ENCODE results near the gene BPIFB3. TPM values are rescaled to one million over a fixed set of nuclear protein-coding genes. Genes with fewer than 3 reads are reported as not detected.

Gene BPIFB3
- total RNA-seq, 2 donors from 2014 or later: not detected

- no peak overlapping the region for H3K27ac Mint-ChIP-seq
- H3K4me1 Mint-ChIP-seq (ENCODE audit: low read depth in 2 of 2): no peaks in the 10 kb centered on the region
- H3K27me3 Mint-ChIP-seq: no peaks in the 10 kb centered on the region
- H3K4me3 Mint-ChIP-seq: no peak overlapping the region
- H3K36me3 Mint-ChIP-seq: no peaks in the 10 kb centered on the region
- ATAC-seq (no peak), DNase-seq (ENCODE audit: low spot score) (no peak)
- H3K9me3 Mint-ChIP-seq: no peaks in the 10 kb centered on the region
Observed at GRCh38 chr20:33022289-33022688, 31.4 kb upstream of the BPIFB3 start.

- H3K4me1 Mint-ChIP-seq (ENCODE audit: low read depth in 2 of 2): no peaks in the 10 kb centered on the region
Observed at GRCh38 chr20:33022694-33023438, 30.8 kb upstream of the BPIFB3 start.

GRCh38 chr20:33023439-33024242 lies 30.1 kb upstream of the BPIFB3 start:
- Mint-ChIP-seq H3K9me3 (no peaks in the 10 kb centered on the region), H3K27ac (no peak overlapping the region), H3K4me1 (ENCODE audit: low read depth in 2 of 2) (no peaks in the 10 kb centered on the region), H3K36me3 (no peaks in the 10 kb centered on the region), H3K4me3 (no peak overlapping the region), H3K27me3 (no peaks in the 10 kb centered on the region)
- no peak for ATAC-seq
- DNase-seq (ENCODE audit: low spot score): no peak

More at GRCh38 chr20:33022694-33023438, 30.8 kb upstream of the BPIFB3 start:
- Mint-ChIP-seq H3K4me3 (no peak overlapping the region), H3K36me3 (no peaks in the 10 kb centered on the region), H3K27ac (no peak overlapping the region), H3K9me3 (no peaks in the 10 kb centered on the region), H3K27me3 (no peaks in the 10 kb centered on the region)
- DNase-seq (ENCODE audit: low spot score): no peak
- no peak for ATAC-seq

GRCh38 chr20:33024243-33024560 lies 29.5 kb upstream of the BPIFB3 start:
- H3K4me1 Mint-ChIP-seq (ENCODE audit: low read depth in 2 of 2): no peaks in the 10 kb centered on the region
- DNase-seq (ENCODE audit: low spot score) (no peak), ATAC-seq (no peak)
- H3K4me3 Mint-ChIP-seq: no peak overlapping the region
- no peak overlapping the region for H3K27ac Mint-ChIP-seq
- no peaks in the 10 kb centered on the region for H3K9me3 Mint-ChIP-seq
- H3K27me3 Mint-ChIP-seq: no peaks in the 10 kb centered on the region
- H3K36me3 Mint-ChIP-seq: no peaks in the 10 kb centered on the region

GRCh38 chr20:33024609-33025317 lies 28.9 kb upstream of the BPIFB3 start:
- H3K9me3 Mint-ChIP-seq: no peaks in the 10 kb centered on the region
- H3K36me3 Mint-ChIP-seq: no peaks in the 10 kb centered on the region
- H3K27me3 Mint-ChIP-seq: no peaks in the 10 kb centered on the region
- H3K4me3 Mint-ChIP-seq: no peak overlapping the region
- H3K27ac Mint-ChIP-seq: no peak overlapping the region
- ATAC-seq (no peak), DNase-seq (ENCODE audit: low spot score) (no peak)
- H3K4me1 Mint-ChIP-seq (ENCODE audit: low read depth in 2 of 2): no peaks in the 10 kb centered on the region

GRCh38 chr20:33025318-33025876 lies 28.3 kb upstream of the BPIFB3 start:
- no peak overlapping the region for H3K27ac Mint-ChIP-seq
- ATAC-seq (no peak), DNase-seq (ENCODE audit: low spot score) (no peak)
- no peak overlapping the region for H3K4me3 Mint-ChIP-seq
- no peaks in the 10 kb centered on the region for H3K36me3 Mint-ChIP-seq
- H3K9me3 Mint-ChIP-seq: no peaks in the 10 kb centered on the region
- no peaks in the 10 kb centered on the region for H3K27me3 Mint-ChIP-seq
- no peaks in the 10 kb centered on the region for H3K4me1 Mint-ChIP-seq (ENCODE audit: low read depth in 2 of 2)

- Mint-ChIP-seq H3K27me3 (no peaks in the 10 kb centered on the region), H3K4me1 (ENCODE audit: low read depth in 2 of 2) (no peaks in the 10 kb centered on the region), H3K36me3 (no peaks in the 10 kb centered on the region), H3K9me3 (no peaks in the 10 kb centered on the region), H3K4me3 (no peak overlapping the region), H3K27ac (no peak overlapping the region)
- DNase-seq (ENCODE audit: low spot score) (no peak), ATAC-seq (no peak)
Observed at GRCh38 chr20:33026072-33026778, 27.5 kb upstream of the BPIFB3 start.

- Mint-ChIP-seq H3K4me3 (no peak overlapping the region), H3K36me3 (no peaks in the 10 kb centered on the region), H3K27me3 (no peaks in the 10 kb centered on the region), H3K4me1 (ENCODE audit: low read depth in 2 of 2) (no peaks in the 10 kb centered on the region), H3K9me3 (no peaks in the 10 kb centered on the region), H3K27ac (no peak overlapping the region)
- DNase-seq (ENCODE audit: low spot score): no peak
- ATAC-seq: no peak
Observed at GRCh38 chr20:33026779-33027759, 26.6 kb upstream of the BPIFB3 start.

GRCh38 chr20:33027769-33028751 lies 25.6 kb upstream of the BPIFB3 start:
- Mint-ChIP-seq H3K36me3 (no peaks in the 10 kb centered on the region), H3K4me3 (no peak overlapping the region), H3K27ac (no peak overlapping the region), H3K9me3 (no peaks in the 10 kb centered on the region), H3K27me3 (no peaks in the 10 kb centered on the region), H3K4me1 (ENCODE audit: low read depth in 2 of 2) (no peaks in the 10 kb centered on the region)
- ATAC-seq (no peak), DNase-seq (ENCODE audit: low spot score) (no peak)

GRCh38 chr20:33028875-33029274 lies 24.8 kb upstream of the BPIFB3 start:
- ATAC-seq (no peak), DNase-seq (ENCODE audit: low spot score) (no peak)
- Mint-ChIP-seq H3K4me1 (ENCODE audit: low read depth in 2 of 2) (no peaks in the 10 kb centered on the region), H3K9me3 (no peaks in the 10 kb centered on the region), H3K36me3 (no peaks in the 10 kb centered on the region), H3K27me3 (no peaks in the 10 kb centered on the region), H3K27ac (no peak overlapping the region), H3K4me3 (no peak overlapping the region)

- no peak overlapping the region for H3K27ac Mint-ChIP-seq
- H3K4me3 Mint-ChIP-seq: no peak overlapping the region
- no peaks in the 10 kb centered on the region for H3K36me3 Mint-ChIP-seq
- no peaks in the 10 kb centered on the region for H3K27me3 Mint-ChIP-seq
- no peaks in the 10 kb centered on the region for H3K4me1 Mint-ChIP-seq (ENCODE audit: low read depth in 2 of 2)
- H3K9me3 Mint-ChIP-seq: no peaks in the 10 kb centered on the region
- no peak for ATAC-seq
- no peak for DNase-seq (ENCODE audit: low spot score)
Observed at GRCh38 chr20:33030076-33030475, 23.6 kb upstream of the BPIFB3 start.

GRCh38 chr20:33030569-33030968 lies 23.1 kb upstream of the BPIFB3 start:
- H3K9me3 Mint-ChIP-seq: no peaks in the 10 kb centered on the region
- H3K36me3 Mint-ChIP-seq: no peaks in the 10 kb centered on the region
- no peaks in the 10 kb centered on the region for H3K4me1 Mint-ChIP-seq (ENCODE audit: low read depth in 2 of 2)
- H3K27me3 Mint-ChIP-seq: no peaks in the 10 kb centered on the region
- DNase-seq (ENCODE audit: low spot score) (no peak), ATAC-seq (no peak)
- no peak overlapping the region for H3K27ac Mint-ChIP-seq
- H3K4me3 Mint-ChIP-seq: no peak overlapping the region
